Measurements from ENCODE around the gene LY6G5C.

Gene LY6G5C

GRCh38 chr6:31663961-31664789 is 16.7 kb downstream of the LY6G5C start:
- TF ChIP-seq ZFX (IDR thresholded peaks at IDR 0.05) (no peak), CTCF (conservative IDR thresholded peaks at IDR 0.05) (no peak)
- H3K27ac ChIP-seq, result peak overlapping the region; percentile 84

- H3K27ac ChIP-seq, result peak overlapping the region; percentile 84; the same call in 1 of the 2 replicates
- TF ChIP-seq ZFX (IDR thresholded peaks at IDR 0.05) (no peak), CTCF (conservative IDR thresholded peaks at IDR 0.05) (no peak)
These were observed 17.5 kb downstream of the LY6G5C start for GRCh38 chr6:31663126-31663960.

GRCh38 chr6:31662124-31662723 is 18.6 kb downstream of the LY6G5C start:
- no peak overlapping the region for H3K27ac ChIP-seq
- TF ChIP-seq ZFX (IDR thresholded peaks at IDR 0.05), result no peak
- no peak for TF ChIP-seq CTCF (conservative IDR thresholded peaks at IDR 0.05)

GRCh38 chr6:31661262-31662123 is 19.4 kb downstream of the LY6G5C start:
- TF ChIP-seq ZFX (IDR thresholded peaks at IDR 0.05) (no peak), CTCF (conservative IDR thresholded peaks at IDR 0.05) (no peak)
- peak overlapping the region; percentile 88 for H3K27ac ChIP-seq

GRCh38 chr6:31660381-31661261 is 20.2 kb downstream of the LY6G5C start, which contains the start of gene C6orf47:
Gene C6orf47 (minus strand): TSS chr6:31660778. CDS start chr6:31659947, 831 bp downstream.
- TF ChIP-seq ZFX (IDR thresholded peaks at IDR 0.05) (peak; percentile 91), CTCF (conservative IDR thresholded peaks at IDR 0.05) (no peak)
- H3K27ac ChIP-seq, result peak within 1 kb of the TSS; percentile 88
